ENCODE results near the gene NMT1.

The NMT1 gene

DNA sequence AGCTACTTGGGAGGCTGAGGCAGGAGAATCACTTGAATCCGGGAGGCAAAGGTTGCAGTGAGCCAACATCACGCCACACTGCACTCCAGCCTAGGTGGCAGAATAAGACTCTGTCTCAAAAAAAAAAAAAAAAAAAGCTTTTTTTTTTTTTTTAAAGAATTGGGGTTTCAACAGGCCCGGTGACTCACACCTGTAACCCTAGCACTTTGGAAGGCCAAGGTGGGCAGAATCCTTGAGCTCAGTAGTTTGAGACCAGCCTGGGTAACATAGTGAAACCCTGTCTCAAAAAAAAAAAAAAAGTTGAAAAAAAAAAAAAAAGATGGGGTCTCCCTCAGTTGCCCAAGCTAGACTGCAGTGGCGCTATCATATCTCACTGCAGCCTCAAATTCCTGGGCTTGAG is 93.9 kb downstream of the NMT1 start:
- FAIRE-seq: no peak

DNA sequence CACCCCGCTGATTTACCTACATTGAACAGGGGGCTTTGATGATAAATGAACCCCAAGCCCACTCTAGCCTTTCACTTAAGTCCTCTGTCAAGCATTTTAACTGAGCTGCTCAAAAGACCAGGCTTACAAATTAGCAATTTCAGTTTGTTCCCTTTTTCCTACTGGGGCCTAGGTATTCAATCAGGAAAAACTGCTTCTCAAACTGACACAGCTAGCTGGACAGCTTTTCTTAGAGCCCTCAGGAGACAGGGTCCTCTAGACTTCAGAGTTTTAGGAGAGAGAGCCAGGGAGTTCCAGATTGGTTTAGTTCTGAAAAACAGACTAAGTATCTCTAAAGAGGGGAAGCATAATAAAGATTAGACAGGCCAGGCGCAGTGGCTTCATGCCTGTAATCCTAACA is 94.4 kb downstream of the NMT1 start:
- TF ChIP-seq TAF1 (IDR thresholded peaks at IDR 0.05; ENCODE audit: borderline replicate concordance, low read depth, low read length) (no peak), POLR2A (IDR thresholded peaks at IDR 0.05; ENCODE audit: low read depth, low read length) (no peak), POLR2AphosphoS5 (IDR thresholded peaks at IDR 0.05; ENCODE audit: low read depth, low read length) (no peak)
- no peak for FAIRE-seq
- DNase-seq (ENCODE audit: insufficient read length): no peak

More for the DNA sequence above, 93.9 kb downstream of the NMT1 start:
- TF ChIP-seq TAF1 (IDR thresholded peaks at IDR 0.05; ENCODE audit: borderline replicate concordance, low read depth, low read length) (no peak), POLR2A (IDR thresholded peaks at IDR 0.05; ENCODE audit: low read depth, low read length) (no peak), POLR2AphosphoS5 (IDR thresholded peaks at IDR 0.05; ENCODE audit: low read depth, low read length) (no peak)
- no peak for DNase-seq (ENCODE audit: insufficient read length)

- TF ChIP-seq TAF1 (IDR thresholded peaks at IDR 0.05; ENCODE audit: borderline replicate concordance, low read depth, low read length): no peak
- no peak for TF ChIP-seq POLR2A (IDR thresholded peaks at IDR 0.05; ENCODE audit: low read depth, low read length)
- no peak for TF ChIP-seq POLR2AphosphoS5 (IDR thresholded peaks at IDR 0.05; ENCODE audit: low read depth, low read length)
- FAIRE-seq: no peak
- no peak for DNase-seq (ENCODE audit: insufficient read length)
Measured at GRCh38 chr17:45156242-45156641, 95.1 kb downstream of the NMT1 start.
